ENCODE data around the gene AGRN.

DNA sequence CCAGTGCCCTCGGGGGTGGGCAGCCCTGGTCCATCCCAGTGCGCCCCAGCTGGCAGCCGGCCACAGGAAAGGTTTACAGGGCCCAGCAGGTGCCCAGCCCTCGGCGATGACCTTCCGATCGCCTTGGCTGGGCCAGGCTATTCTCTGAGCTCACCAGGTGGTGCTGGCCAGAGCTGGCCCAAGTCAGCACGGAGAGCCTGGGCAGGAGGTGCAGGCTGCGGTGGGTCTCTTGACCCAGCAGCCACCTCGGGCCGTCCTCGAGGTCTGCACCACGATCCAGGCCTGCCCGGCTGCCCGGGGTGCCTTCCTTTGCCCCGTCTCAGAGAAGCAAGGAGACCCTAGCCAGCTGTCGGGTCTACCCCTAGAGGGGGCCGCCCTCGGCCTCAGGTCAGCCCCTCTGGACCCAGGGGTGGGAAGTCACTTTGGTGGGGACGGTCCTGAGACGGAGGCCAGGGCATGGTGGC, 38.4 kb upstream of the AGRN start:
- TF ChIP-seq POLR2A (IDR thresholded peaks at IDR 0.05): no peak
- TF ChIP-seq, protein P1, sequence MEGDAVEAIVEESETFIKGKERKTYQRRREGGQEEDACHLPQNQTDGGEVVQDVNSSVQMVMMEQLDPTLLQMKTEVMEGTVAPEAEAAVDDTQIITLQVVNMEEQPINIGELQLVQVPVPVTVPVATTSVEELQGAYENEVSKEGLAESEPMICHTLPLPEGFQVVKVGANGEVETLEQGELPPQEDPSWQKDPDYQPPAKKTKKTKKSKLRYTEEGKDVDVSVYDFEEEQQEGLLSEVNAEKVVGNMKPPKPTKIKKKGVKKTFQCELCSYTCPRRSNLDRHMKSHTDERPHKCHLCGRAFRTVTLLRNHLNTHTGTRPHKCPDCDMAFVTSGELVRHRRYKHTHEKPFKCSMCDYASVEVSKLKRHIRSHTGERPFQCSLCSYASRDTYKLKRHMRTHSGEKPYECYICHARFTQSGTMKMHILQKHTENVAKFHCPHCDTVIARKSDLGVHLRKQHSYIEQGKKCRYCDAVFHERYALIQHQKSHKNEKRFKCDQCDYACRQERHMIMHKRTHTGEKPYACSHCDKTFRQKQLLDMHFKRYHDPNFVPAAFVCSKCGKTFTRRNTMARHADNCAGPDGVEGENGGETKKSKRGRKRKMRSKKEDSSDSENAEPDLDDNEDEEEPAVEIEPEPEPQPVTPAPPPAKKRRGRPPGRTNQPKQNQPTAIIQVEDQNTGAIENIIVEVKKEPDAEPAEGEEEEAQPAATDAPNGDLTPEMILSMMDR (IDR thresholded peaks at IDR 0.05): no peak
- TF ChIP-seq POLR2AphosphoS5 (IDR thresholded peaks at IDR 0.05): no peak
